Effector memory CD8-positive, alpha-beta T cell (primary cell): ENCODE results near the gene PSORS1C1.
A peak's percentile ranks its signal among the peaks of the same experiment; 100 is the strongest.

Experiments used
- ATAC-seq: fragments of 150-1000 bp; cut with Tn5 transposase; replicated peaks from 2 replicates; pipeline ENCODE4 v1.10.0; 2021; ENCODE audit warnings: mild to moderate bottlenecking, moderate library complexity
- DNase-seq, 3 experiments: peaks; one replicate each; pipeline ENCODE4 v3.0.0; 2021
- H3K27ac Mint-ChIP-seq, 2 donors: one replicate each; pipeline ENCODE4 v1.8.0; 2022; ENCODE audit warnings: mild to moderate bottlenecking in 2 of 2, mixed read lengths in 2 of 2, moderate library complexity in 2 of 2
- H3K27me3 Mint-ChIP-seq, 2 donors: one replicate each; pipeline ENCODE4 v1.8.0; 2022; ENCODE audit warnings: mixed read lengths in 2 of 2
- H3K36me3 Mint-ChIP-seq: one replicate; pipeline ENCODE4 v1.8.0; 2022; ENCODE audit warnings: mild to moderate bottlenecking, moderate library complexity, mixed read lengths; ENCODE audit not compliant: insufficient read depth
- H3K4me1 Mint-ChIP-seq, 2 donors: one replicate each; pipeline ENCODE4 v1.8.0; 2022; ENCODE audit warnings: low read depth in 2 of 2, mixed read lengths in 2 of 2
- H3K4me3 Mint-ChIP-seq, 2 donors: one replicate each; pipeline ENCODE4 v1.8.0; 2022; ENCODE audit warnings: mild to moderate bottlenecking in 2 of 2, mixed read lengths in 2 of 2, moderate library complexity in 2 of 2
- H3K9me3 Mint-ChIP-seq, 2 donors: one replicate each; pipeline ENCODE4 v1.8.0; 2022; ENCODE audit warnings: mixed read lengths in 2 of 2

The PSORS1C1 gene

GRCh38 chr6:31110825-31111582 is 3.6 kb upstream of the PSORS1C1 start:
- H3K4me1 Mint-ChIP-seq: peaks cover 3% of the 10 kb centered on the region in 2 donors
- H3K27me3 Mint-ChIP-seq: peaks cover 43 to 64% of the 10 kb centered on the region in 2 donors
- peaks cover 6% of the 10 kb centered on the region for H3K36me3 Mint-ChIP-seq
- ATAC-seq: no peak
- H3K27ac Mint-ChIP-seq: no peak overlapping the region
- no peaks in the 10 kb centered on the region for H3K9me3 Mint-ChIP-seq
- DNase-seq: no peak
- no peak overlapping the region for H3K4me3 Mint-ChIP-seq

GRCh38 chr6:31111712-31112111 is 2.9 kb upstream of the PSORS1C1 start:
- peaks cover 3% of the 10 kb centered on the region in 2 donors for H3K4me1 Mint-ChIP-seq
- H3K9me3 Mint-ChIP-seq: no peaks in the 10 kb centered on the region
- DNase-seq (no peak), ATAC-seq (no peak)
- peaks cover 6% of the 10 kb centered on the region for H3K36me3 Mint-ChIP-seq
- peaks cover 50 to 71% of the 10 kb centered on the region in 2 donors for H3K27me3 Mint-ChIP-seq
- H3K4me3 Mint-ChIP-seq: no peak overlapping the region
- H3K27ac Mint-ChIP-seq: no peak overlapping the region

DNA sequence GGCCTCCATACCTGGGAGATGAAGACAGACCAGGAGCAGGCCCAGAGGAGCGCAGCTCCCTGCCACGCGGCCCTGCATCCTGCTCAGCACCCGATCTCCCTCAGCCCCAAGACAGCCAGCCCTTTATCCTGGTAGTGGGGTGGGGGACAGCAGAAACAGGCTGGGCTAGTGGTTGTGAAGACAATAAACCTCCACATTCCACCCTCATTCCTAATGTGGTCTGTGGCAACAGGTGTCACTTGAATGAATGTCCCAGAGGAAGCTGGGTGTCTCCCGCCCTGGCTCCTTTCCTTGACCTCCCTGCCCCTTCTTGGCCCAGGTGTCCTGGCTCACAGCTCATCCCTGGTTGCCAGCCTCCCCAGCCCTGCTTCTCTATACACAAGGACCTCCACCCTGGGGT is 2.1 kb upstream of the PSORS1C1 start, which contains the start of gene C6orf15:
Gene C6orf15 (minus strand): TSS at position 98 of the 400 bp plus-strand sequence. CDS start 20 bp downstream, at position 78.
- ATAC-seq (no peak), DNase-seq (no peak)
- H3K4me1 Mint-ChIP-seq: peaks cover 3 to 4% of the 10 kb centered on the region in 2 donors
- H3K36me3 Mint-ChIP-seq: peaks cover 6% of the 10 kb centered on the region
- H3K27me3 Mint-ChIP-seq: peaks cover 52 to 78% of the 10 kb centered on the region in 2 donors
- no peak within 1 kb of the TSS for H3K4me3 Mint-ChIP-seq
- H3K9me3 Mint-ChIP-seq: no peaks in the 10 kb centered on the region
- H3K27ac Mint-ChIP-seq: peak within 1 kb of the TSS in 1 of 2 donors; percentile 9

DNA sequence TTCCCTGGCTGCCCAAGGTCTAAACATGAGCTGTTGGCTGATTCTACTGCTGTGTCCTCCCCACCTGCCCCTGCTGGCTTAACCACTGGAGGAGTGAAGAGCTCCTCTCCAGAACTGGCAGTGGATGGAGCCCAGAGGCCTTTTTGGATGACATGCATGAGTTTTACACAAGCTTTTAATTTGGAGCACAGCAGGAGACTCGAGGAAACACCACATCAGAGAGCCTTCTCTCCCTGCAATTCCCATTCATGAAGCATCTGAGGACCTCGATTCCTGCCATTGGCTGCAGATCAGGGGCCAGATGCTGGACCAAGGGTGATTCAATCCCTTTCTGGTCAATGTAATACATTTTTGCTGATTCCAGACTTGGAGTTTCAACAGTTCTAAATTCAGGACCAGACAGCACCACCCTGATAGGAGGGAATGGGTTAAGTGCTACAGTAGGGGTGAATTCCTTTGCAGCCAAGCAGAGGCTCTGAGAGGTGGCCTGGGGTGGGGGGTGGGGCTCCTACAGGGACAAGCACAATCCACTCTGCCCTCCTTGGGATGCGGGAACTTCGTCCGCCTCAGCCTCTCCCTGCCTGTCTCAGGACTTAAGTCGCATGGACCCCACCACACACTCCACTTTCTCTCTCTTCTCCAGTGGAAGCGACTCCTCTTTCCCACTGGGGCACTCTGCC is 599 bp upstream of the PSORS1C1 start:
- Mint-ChIP-seq H3K4me1 (peaks cover 3 to 4% of the 10 kb centered on the region in 2 donors), H3K36me3 (peaks cover 6% of the 10 kb centered on the region), H3K27ac (no peak overlapping the region), H3K27me3 (peaks cover 52 to 90% of the 10 kb centered on the region in 2 donors), H3K4me3 (no peak overlapping the region), H3K9me3 (no peaks in the 10 kb centered on the region)
- ATAC-seq (no peak), DNase-seq (no peak)

- peaks cover 46 to 89% of the 10 kb centered on the region in 2 donors for H3K27me3 Mint-ChIP-seq
- no peaks in the 10 kb centered on the region for H3K9me3 Mint-ChIP-seq
- no peak for ATAC-seq
- no peak overlapping the region for H3K27ac Mint-ChIP-seq
- DNase-seq: no peak
- peaks cover 6% of the 10 kb centered on the region for H3K36me3 Mint-ChIP-seq
- no peak overlapping the region for H3K4me3 Mint-ChIP-seq
- H3K4me1 Mint-ChIP-seq: peaks cover 3 to 4% of the 10 kb centered on the region in 2 donors
Measured at GRCh38 chr6:31114970-31115849, 610 bp downstream of the PSORS1C1 start.

DNA sequence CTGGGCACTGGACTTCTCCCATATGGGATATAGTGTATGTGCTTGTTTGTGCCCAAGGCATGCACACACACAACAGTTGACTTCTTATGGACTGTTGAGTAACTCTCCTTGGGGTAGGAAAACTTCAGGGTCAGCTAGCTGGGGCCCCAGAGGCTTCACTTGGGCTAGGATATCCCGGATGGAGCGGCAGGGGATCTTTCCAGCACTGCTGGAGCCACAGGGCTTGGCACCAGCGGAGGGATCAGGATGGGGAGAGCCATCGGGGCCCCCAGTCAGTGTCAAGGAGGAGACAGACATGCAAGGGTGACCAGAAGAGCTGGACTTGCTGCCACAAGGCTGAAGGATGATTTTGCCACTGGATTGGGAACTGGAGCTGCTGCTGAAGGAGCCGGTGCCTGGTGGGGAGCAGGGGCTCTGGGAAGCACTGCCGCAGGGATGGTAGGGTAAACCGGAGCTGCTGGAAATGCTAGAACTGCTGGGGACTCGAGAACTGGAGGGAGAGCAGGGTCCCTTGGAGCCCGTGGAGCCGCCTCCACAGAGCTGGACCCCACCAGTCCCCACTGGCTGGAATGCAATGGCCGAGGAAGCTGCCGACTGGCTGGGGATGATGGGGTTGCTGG is 1.5 kb downstream of the PSORS1C1 start:
- no peak overlapping the region for H3K27ac Mint-ChIP-seq
- DNase-seq: no peak
- peaks cover 6% of the 10 kb centered on the region for H3K36me3 Mint-ChIP-seq
- peaks cover 3 to 4% of the 10 kb centered on the region in 2 donors for H3K4me1 Mint-ChIP-seq
- no peak for ATAC-seq
- H3K4me3 Mint-ChIP-seq: no peak overlapping the region
- peaks cover 38 to 85% of the 10 kb centered on the region in 2 donors for H3K27me3 Mint-ChIP-seq
- H3K9me3 Mint-ChIP-seq: no peaks in the 10 kb centered on the region

- Mint-ChIP-seq H3K4me1 (peaks cover 3 to 4% of the 10 kb centered on the region in 2 donors), H3K27ac (no peak overlapping the region), H3K4me3 (no peak overlapping the region), H3K27me3 (peaks cover 41 to 84% of the 10 kb centered on the region in 2 donors), H3K9me3 (no peaks in the 10 kb centered on the region), H3K36me3 (peaks cover 6% of the 10 kb centered on the region)
- ATAC-seq: no peak
- no peak for DNase-seq
Measured at GRCh38 chr6:31116661-31117385, 2.2 kb downstream of the PSORS1C1 start.

DNA sequence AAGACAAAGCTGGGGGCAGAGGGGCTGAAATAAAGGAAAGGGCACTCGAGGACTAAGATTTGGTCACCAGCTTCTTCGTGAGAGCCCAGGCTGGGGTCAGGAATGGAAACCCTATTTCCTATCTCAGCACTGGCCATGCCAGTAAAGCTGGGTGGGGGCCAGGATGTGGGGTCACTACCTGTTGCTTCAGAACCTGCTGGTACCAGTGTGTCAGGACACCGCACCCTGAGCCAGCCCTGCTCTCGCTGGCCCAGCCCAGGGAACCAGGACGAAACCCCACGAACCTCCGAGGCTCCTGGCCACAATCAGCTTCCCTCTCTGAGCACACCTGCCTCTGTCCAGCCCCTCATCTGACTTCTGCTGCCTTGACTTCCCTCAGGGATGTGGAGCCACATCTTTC is 3.6 kb downstream of the PSORS1C1 start:
- Mint-ChIP-seq H3K27me3 (peaks cover 38 to 84% of the 10 kb centered on the region in 2 donors), H3K4me3 (no peak overlapping the region), H3K9me3 (no peaks in the 10 kb centered on the region), H3K27ac (no peak overlapping the region), H3K4me1 (peaks cover 3 to 4% of the 10 kb centered on the region in 2 donors), H3K36me3 (no peaks in the 10 kb centered on the region)
- DNase-seq (no peak), ATAC-seq (no peak)

DNA sequence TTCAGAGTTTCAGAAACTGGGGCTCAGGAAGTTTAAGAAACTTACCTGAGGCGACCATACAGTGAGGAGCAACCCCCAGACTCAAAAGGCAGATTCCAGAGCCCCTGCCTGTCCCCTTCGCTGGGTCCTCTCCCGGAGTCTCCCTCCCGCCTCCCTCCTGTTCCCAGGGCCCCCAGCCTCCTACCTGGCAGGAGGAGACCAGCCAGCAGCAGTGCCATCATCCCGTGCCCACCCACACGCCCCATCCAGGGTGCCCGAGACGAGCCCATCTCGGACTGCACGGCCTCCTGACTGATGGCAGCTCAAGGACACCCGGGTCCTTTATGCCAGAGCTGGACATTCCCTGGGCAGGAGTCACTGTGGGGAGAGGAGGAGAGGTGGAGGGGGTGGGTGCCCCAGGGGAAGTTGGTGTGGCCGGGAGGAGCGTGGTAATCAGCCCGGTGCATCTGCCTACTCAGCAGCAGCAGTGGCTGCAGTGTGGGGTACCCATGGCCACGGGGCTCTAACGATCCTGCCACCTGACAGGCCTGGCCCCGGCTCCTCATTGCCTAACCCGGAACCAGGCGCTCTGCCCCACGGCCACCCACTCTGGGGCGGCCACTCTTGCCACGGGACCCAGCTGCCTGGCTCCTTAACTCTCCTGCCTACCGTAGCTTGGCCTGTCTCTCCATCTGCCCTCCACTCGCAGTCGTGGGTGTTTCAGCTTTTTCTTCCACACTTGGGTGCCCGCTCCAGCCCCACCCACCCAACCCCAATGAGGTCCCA is 5.7 kb downstream of the PSORS1C1 start, which contains the start of gene CDSN:
Gene CDSN (minus strand): TSS at position 296 of the 765 bp plus-strand sequence. CDS start 27 bp downstream, at position 269.
- H3K27ac Mint-ChIP-seq: no peak within 1 kb of the TSS
- H3K4me3 Mint-ChIP-seq: no peak within 1 kb of the TSS
- H3K9me3 Mint-ChIP-seq: no peaks in the 10 kb centered on the region
- DNase-seq (no peak), ATAC-seq (no peak)
- H3K27me3 Mint-ChIP-seq: peaks cover 27 to 75% of the 10 kb centered on the region in 2 donors
- H3K4me1 Mint-ChIP-seq: peaks cover 0 to 3% of the 10 kb centered on the region in 2 donors
- H3K36me3 Mint-ChIP-seq: peaks cover 3% of the 10 kb centered on the region

- Mint-ChIP-seq H3K4me1 (peaks cover 0 to 4% of the 10 kb centered on the region in 2 donors), H3K4me3 (no peak overlapping the region), H3K9me3 (no peaks in the 10 kb centered on the region), H3K27ac (no peak overlapping the region), H3K27me3 (peaks cover 18 to 71% of the 10 kb centered on the region in 2 donors), H3K36me3 (peaks cover 3% of the 10 kb centered on the region)
- ATAC-seq (no peak), DNase-seq (no peak)
Measured at GRCh38 chr6:31121131-31121790, 6.7 kb downstream of the PSORS1C1 start.
